DMS153 treated with DMSO at 0.1 percent for 48 hours (cell line): ENCODE measurements around the gene IFNL4.
"Not testable (repeated sequence)": the region's sequence is repeated elsewhere in the genome, so short reads cannot be mapped to it uniquely, and the experiment has no call there.

Experiments
- DNase-seq: peaks from one replicate; lab custom pipeline; 2025; ENCODE audit not compliant: unreplicated experiment; lab: John Stamatoyannopoulos, UW

Gene IFNL4

DNA sequence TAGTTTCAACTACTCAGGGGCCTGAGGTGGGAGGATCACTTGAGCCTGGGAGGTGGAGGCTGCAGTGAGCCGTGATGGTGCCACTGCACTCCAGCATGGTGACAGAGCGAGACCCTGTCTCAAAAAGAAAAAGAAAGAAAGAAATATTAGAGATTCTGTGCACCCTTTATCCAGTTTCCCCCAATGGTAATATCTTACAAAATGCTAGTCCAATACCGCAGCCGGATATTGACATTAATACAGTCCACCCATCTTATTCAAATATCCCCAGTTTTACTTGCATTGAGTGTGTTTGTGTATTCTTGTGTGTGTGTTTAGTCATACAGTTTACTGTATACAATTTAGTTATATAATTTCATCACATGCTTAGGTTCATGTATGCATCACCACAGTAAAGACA lies 8.6 kb upstream of the IFNL4 start:
- no peak for DNase-seq

DNA sequence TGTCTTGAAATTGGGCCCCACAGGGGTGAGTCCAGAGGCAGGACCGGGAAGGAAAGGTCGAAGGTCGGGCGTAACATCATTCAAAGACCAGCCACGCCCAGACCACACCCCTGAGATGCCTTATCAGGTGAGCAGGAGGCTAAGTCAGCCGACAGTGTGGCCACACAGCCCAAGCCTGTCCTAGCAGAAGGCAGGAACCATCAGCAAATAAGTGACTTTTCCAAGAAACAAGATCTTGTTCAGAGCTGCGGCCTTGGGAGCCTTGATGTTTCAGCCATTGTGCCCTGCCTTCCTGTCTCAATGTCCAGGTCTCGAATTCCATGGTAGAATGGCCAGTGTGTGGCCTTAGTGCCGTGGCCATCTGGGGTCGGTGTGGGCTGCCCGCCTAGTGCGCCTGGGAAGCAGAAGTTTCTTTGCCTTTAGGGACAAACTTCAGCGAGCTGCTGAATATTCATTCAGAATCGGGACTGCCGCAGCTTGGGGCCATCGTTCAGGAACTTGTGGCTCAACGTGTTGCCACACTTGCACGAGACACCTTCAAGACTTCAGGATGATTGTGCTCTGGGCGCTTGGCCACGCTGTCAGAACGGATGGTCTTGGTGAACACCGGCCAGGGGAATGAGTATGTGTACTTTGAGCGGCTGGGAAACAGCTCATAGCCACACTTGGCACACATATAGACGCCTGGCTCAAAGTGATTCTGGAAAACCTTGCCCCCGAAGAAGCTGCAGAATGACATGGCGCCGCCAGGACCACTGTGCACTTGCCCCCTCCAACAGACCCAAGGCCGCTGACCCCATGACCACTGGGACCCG lies 6.1 kb upstream of the IFNL4 start:
- no peak for DNase-seq

- no peak for DNase-seq
Measured at GRCh38 chr19:39253374-39254149, 4.9 kb upstream of the IFNL4 start.

DNA sequence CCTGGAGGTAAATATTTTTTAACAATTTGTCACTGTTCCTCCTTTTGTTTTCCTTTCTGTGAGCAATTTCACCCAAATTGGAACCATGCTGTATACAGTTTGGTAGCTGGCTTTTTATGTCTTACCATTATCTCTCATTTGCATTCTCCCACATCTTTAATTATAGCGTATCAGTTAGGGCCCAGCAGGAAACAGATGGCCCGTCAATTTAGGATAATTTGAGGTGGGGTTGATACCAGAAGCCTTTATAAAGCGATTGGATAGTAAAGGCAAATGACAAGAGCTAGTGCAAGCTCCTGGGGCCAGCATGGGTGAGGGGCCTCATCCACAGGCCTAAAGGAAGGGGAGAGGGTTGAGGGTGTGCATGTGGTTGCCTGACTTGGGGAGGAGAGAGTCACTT lies 3.8 kb upstream of the IFNL4 start:
- DNase-seq = no peak

DNA sequence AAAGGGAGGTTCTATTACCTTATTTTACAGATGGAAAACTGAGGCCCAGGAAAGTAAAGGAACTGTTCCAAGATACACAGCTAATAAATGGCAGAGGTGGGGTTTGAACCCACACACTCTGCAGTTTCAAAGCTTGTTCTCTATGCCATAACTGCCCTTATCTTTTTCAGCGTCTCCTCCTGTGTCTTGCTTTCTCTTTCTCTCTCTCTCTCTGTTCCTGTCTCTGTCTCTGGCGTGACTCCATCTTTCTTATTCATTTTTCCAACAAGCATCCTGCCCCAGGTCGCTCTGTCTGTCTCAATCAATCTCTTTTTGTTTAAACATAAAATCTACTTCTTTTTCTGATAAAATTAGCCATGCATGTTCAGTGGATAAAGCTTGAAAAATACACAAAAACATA lies 3.2 kb upstream of the IFNL4 start:
- DNase-seq = no peak

- DNase-seq = no peak
Measured at GRCh38 chr19:39251081-39251480, 2.4 kb upstream of the IFNL4 start.

DNA sequence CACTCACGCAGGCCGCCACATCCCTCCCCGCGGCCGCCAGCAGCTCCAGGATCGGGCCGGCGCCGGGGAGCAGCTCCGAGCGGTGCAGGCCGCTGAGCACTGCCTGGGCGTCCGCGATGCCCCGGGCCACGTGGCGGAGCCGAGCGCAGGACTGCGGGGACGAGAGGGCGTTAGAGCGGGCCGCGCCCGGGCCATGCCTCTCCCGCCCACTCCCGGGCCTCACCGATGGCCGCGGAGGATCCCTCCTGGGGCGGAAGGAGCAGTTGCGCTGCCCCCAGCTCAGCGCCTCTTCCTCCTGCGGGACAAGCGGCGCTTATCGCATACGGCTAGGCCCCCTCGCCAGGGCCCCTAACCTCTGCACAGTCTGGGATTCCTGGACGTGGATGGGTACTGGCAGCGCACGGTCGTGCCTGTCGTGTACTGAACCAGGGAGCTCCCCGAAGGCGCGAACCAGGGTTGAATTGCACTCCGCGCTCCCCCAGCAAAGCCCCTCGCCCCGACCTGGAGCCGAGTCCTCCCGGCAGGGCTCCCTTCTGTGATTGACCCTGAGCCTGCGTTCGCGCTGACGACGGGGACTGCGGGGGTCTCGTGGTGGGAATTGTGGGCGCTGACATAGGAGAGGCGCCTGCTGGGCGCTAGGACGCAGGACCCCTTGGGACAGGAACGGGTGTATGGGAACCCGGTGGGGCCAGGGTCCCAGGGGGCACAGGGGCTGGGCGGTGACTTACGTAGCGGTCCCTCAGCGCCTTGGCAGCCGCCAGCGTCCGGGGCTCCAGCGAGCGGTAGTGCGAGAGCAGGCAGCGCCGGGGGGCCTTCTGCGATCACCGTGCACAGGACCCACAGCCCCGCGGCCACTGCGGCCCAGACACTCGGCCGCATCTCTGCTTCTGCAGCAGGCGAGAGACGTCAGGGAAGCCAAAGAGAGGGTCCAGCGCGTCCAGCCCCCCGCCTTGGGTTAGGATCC lies 673 bp downstream of the IFNL4 start:
- DNase-seq = no peak

GRCh38 chr19:39246951-39247669 lies 1.5 kb downstream of the IFNL4 start:
- peak; percentile 12 for DNase-seq

DNA sequence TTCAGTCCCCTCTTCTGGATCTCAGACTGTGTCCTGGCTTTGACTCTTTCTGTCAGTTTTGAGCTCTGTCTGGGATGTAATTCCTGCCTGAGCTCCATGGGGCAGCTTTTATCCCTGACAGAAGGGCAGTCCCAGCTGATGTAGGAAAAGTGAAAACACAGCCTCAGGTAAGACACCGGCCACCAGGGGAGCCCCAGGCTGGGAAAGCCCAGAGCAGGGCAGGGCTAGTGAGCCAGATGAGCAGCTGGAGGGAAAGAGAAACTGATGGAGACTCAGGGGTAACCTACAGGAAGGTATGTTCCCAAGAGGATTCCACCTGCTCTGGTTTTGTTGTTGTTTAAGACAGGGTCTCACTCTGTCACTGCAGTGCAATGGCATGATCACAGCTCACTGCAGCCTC lies 3.5 kb downstream of the IFNL4 start:
- DNase-seq = not testable (repeated sequence)

- DNase-seq = not testable (repeated sequence)
Measured at GRCh38 chr19:39244410-39245100, 4.1 kb downstream of the IFNL4 start, which contains the start of gene IFNL3. TSS of gene IFNL3 (minus strand) at chr19:39245006. CDS start at chr19:39244967, 39 bp downstream.

DNA sequence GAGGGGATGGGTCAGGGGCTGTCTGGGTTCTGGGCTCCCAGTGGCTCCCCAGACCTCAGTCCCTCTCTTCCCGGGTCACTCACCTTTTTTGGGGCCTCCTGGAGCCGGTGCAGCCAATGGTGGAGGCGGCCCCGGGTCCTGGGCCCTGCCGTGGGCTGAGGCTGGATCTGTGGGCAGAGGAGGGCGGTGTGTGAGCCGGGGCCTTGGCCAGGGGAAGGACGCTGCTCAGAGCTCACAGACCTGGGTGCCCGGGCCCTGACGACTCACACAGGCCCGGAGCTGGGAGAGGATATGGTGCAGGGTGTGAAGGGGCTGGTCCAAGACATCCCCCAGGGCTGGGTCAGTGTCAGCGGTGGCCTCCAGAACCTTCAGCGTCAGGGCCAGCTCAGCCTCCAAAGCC lies 4.9 kb downstream of the IFNL4 start:
- not testable (repeated sequence) for DNase-seq

DNA sequence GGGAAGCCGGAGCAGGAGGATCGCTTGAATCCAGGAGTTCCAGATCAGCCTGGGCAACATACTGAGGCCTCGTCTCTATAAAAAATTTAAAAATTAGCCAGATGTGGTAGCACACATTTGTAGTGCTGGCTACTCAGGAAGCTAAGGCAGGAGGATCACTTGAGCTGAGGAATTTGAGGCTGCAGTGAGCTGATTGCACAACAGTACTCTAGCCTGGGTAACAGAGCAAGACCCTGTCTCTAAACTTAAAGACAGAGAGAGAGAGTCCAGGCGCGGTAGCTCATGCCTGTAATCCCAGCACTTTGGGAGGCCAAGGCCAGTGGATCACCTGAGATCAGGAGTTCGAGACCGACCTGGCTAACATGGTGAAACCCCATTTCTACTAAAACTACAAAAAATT lies 8.2 kb downstream of the IFNL4 start:
- no peak for DNase-seq

DNA sequence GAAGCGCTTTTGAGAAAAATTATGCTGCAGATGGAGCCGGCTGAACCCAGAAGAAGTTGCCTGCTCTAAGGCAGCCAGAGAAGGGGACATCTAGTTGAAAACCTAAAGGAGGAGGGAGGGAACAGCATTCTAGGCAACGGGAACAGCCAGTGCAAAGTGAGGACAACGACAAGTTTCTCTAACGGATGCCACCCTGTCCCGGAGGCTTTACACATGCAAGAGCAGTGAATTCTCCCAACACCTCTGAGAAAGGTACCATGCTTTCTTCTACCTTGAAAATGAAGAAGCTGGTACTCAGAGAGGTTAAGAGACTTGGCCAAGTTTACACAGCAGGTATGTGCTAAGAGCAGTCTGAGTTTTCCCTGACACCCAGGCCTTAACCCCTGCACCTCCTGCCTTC lies 9.7 kb downstream of the IFNL4 start:
- no peak for DNase-seq

- DNase-seq = no peak
Measured at GRCh38 chr19:39238209-39238608, 10.4 kb downstream of the IFNL4 start.

DNA sequence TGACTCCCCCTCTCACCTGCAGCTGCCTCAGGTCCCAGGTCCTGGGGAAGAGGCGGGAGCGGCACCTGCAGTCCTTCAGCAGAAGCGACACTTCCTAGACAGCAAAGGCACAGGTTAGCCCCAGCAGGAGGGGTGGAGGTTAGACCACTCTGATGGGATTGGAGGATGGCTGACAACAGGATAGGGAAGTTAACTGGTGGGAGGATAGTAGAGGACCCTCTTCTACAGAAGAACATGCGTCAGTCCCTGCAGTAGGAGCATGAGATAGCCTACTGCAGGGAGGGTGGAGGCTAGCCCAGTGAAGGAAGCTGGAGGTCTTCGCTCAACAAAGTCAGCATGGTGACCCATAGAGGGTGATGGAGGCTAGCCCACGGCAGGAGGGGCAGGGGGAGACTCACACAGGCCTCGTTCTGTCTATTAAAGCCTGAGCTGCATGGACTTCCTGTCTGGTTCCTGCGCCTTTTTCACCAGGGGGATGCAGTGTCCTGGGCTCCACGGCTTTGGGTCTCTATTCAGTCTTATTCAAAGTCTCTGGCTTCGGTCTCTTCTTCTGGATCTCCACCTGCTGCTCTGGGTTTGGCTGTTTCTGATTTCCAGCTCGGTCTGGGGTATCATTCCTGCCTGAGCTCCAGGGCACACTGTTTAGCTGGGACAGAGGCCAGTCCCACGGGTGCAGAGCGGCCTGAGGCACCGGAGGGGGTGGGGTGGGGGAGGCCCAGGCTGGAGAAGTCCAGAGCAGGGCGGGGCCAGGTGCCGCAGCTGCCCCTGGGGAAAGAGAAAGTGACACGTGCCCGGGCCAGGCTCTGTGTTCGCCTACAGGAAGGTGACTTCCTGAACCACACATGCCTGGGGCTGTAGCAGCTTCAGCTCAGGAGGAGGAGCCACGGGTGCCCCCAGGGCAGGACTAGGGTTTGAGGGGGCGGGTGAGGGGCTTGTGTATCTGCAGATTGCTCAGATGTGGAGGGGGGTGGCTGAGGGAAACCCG lies 11.2 kb downstream of the IFNL4 start:
- DNase-seq = peak; percentile 6

GRCh38 chr19:39236527-39236926 lies 12.1 kb downstream of the IFNL4 start:
- DNase-seq = no peak

GRCh38 chr19:39232708-39233107 lies 15.9 kb downstream of the IFNL4 start:
- DNase-seq = no peak

- DNase-seq = no peak
Measured at GRCh38 chr19:39230096-39230764, 18.4 kb downstream of the IFNL4 start.
